Measurements from ENCODE around the gene RETREG2. TPM values are rescaled to one million over a fixed set of nuclear protein-coding genes. Genes with fewer than 3 reads are reported as not detected.

The RETREG2 gene
- total and polyA plus RNA-seq, 2 experiments from 2014 or later = 13.2 to 41.8 TPM

- Histone ChIP-seq H3K9me2 (ENCODE audit: insufficient read depth) (no peaks in the 10 kb centered on the region), H3K36me3 (ENCODE audit: insufficient read depth) (no peaks in the 10 kb centered on the region; the same call in 1 of the 2 replicates), H3F3A (replicated peaks; ENCODE audit: low read depth) (no peaks in the 10 kb centered on the region), H4K20me1 (replicated peaks; ENCODE audit: insufficient read depth) (no peaks in the 10 kb centered on the region; the same call in 1 of the 2 replicates), H3K4me2 (no peak overlapping the region), H2AFZ (no peak overlapping the region), H3K27ac (ENCODE audit: low read depth) (no peak overlapping the region; the same call in 1 of the 2 replicates), H3K4me1 (ENCODE audit: insufficient read depth) (no peaks in the 10 kb centered on the region), H3K79me2 (replicated peaks; ENCODE audit: insufficient read depth) (no peaks in the 10 kb centered on the region), H3K27me3 (ENCODE audit: insufficient read depth) (no peaks in the 10 kb centered on the region), H3K4me3 (no peak overlapping the region)
- Mint-ChIP-seq H3K9me3 (no peaks in the 10 kb centered on the region), H3K4me3 (no peak overlapping the region), H3K27me3 (ENCODE audit: insufficient read depth, low read depth, poor library complexity) (peaks cover 2% of the 10 kb centered on the region), H3K36me3 (ENCODE audit: low read depth) (peaks cover 12% of the 10 kb centered on the region), H3K4me1 (no peaks in the 10 kb centered on the region), H3K27ac (no peak overlapping the region)
- DNase-seq (ENCODE audit: low spot score) (no peak), ATAC-seq (no peak)
- TF ChIP-seq POLR2AphosphoS5 (IDR thresholded peaks at IDR 0.05; ENCODE audit: low read depth) (no peak), STAT1 (IDR thresholded peaks at IDR 0.05; ENCODE audit: unreplicated experiment) (no peak), EZH2phosphoT487 (IDR thresholded peaks at IDR 0.05; ENCODE audit: unreplicated experiment) (no peak), EZH2 (IDR thresholded peaks at IDR 0.05; ENCODE audit: low read depth, unreplicated experiment) (no peak), CTCF (conservative IDR thresholded peaks at IDR 0.05; ENCODE audit: low read depth in 2 of 2) (no peak), JUNB (IDR thresholded peaks at IDR 0.05; ENCODE audit: unreplicated experiment) (no peak), ZNF114 (CRISPR knock-in tag; IDR thresholded peaks at IDR 0.05) (no peak), ZNF331 (CRISPR knock-in tag; IDR thresholded peaks at IDR 0.05; ENCODE audit: low read depth) (no peak), CREB1 (CRISPR knock-in tag; IDR thresholded peaks at IDR 0.05; ENCODE audit: low read depth) (no peak)
- TF ChIP-seq, protein P1, sequence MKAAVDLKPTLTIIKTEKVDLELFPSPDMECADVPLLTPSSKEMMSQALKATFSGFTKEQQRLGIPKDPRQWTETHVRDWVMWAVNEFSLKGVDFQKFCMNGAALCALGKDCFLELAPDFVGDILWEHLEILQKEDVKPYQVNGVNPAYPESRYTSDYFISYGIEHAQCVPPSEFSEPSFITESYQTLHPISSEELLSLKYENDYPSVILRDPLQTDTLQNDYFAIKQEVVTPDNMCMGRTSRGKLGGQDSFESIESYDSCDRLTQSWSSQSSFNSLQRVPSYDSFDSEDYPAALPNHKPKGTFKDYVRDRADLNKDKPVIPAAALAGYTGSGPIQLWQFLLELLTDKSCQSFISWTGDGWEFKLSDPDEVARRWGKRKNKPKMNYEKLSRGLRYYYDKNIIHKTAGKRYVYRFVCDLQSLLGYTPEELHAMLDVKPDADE (IDR thresholded peaks at IDR 0.05) = no peak
- TF ChIP-seq, protein P2, sequence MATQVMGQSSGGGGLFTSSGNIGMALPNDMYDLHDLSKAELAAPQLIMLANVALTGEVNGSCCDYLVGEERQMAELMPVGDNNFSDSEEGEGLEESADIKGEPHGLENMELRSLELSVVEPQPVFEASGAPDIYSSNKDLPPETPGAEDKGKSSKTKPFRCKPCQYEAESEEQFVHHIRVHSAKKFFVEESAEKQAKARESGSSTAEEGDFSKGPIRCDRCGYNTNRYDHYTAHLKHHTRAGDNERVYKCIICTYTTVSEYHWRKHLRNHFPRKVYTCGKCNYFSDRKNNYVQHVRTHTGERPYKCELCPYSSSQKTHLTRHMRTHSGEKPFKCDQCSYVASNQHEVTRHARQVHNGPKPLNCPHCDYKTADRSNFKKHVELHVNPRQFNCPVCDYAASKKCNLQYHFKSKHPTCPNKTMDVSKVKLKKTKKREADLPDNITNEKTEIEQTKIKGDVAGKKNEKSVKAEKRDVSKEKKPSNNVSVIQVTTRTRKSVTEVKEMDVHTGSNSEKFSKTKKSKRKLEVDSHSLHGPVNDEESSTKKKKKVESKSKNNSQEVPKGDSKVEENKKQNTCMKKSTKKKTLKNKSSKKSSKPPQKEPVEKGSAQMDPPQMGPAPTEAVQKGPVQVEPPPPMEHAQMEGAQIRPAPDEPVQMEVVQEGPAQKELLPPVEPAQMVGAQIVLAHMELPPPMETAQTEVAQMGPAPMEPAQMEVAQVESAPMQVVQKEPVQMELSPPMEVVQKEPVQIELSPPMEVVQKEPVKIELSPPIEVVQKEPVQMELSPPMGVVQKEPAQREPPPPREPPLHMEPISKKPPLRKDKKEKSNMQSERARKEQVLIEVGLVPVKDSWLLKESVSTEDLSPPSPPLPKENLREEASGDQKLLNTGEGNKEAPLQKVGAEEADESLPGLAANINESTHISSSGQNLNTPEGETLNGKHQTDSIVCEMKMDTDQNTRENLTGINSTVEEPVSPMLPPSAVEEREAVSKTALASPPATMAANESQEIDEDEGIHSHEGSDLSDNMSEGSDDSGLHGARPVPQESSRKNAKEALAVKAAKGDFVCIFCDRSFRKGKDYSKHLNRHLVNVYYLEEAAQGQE (IDR thresholded peaks at IDR 0.05; ENCODE audit: unreplicated experiment) = no peak
Observed at GRCh38 chr2:219149667-219150066, 28.4 kb upstream of the RETREG2 start.

All from GM23338 (cell line).